Nucleus accumbens (tissue), 56 donors: ENCODE data around the gene OSBP.
"Not testable (repeated sequence)": the region's sequence is repeated elsewhere in the genome, so short reads cannot be mapped to it uniquely, and the experiment has no call there.

Source experiments
- DNase-seq, 56 donors: peaks; one replicate each; lab custom pipeline; 2025; lab: John Stamatoyannopoulos, UW

Gene OSBP, protein sequence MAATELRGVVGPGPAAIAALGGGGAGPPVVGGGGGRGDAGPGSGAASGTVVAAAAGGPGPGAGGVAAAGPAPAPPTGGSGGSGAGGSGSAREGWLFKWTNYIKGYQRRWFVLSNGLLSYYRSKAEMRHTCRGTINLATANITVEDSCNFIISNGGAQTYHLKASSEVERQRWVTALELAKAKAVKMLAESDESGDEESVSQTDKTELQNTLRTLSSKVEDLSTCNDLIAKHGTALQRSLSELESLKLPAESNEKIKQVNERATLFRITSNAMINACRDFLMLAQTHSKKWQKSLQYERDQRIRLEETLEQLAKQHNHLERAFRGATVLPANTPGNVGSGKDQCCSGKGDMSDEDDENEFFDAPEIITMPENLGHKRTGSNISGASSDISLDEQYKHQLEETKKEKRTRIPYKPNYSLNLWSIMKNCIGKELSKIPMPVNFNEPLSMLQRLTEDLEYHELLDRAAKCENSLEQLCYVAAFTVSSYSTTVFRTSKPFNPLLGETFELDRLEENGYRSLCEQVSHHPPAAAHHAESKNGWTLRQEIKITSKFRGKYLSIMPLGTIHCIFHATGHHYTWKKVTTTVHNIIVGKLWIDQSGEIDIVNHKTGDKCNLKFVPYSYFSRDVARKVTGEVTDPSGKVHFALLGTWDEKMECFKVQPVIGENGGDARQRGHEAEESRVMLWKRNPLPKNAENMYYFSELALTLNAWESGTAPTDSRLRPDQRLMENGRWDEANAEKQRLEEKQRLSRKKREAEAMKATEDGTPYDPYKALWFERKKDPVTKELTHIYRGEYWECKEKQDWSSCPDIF

DNA sequence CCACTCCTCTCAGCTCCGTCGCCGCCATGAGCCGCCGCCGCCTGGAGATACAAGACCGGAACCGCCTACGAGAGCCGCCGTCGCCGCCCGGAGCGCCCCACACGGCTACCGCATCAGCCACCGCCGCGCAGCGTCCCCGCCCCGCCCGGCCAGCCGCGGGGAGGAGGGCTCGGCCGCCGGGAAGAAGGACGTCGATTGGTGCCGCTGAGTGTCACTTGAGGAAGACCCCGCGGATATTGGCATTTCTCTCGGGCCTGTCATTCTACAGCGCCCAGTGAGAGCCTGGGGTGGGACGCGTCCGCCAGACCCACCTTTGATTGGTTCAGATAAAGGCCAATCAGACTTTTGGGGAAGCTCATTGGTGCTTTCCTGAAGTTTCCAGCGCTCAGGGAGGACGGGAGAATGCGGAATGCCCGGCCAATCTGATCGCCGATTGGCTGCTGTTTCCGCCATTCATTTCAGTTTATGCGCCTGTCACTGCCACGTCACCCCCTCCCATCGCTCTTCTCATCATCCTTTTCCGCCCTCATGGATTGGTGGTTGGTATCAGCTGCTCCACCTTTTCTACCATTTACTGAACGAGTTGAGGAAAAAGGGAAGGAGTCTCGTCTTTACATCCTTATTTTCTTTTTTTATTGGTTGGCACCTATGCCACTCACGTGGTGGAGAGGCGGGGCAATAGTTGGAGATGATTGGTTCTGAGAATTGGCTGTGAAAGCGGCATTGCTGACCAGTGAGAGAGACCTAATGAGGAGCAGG is at the start of gene OSBP:
Gene OSBP, minus strand, starts transcription at position 138 of the 759 bp plus-strand sequence. Its CDS starts 110 bp downstream, at position 28.
- peak; percentile 96 to 100 (median 100) for DNase-seq

DNA sequence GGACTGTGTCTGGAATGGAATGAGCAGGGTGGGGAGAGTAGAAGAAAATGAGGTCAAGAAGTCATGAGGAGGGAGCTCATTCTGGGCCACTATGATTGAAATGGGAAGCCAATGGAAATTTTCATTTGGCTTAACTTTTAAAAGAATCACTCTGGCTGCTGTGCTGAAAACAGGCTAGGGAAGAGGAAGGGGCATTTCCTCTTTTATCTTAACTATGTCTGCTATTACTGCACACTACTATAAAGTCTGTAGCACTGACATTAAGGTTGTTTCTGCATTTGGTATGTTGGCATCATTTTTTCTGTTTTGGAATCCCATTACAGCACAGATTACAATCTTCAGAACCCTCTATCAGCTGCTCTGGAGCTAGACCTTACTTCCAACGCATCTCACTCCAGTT is 45.0 kb upstream of the OSBP start:
- DNase-seq: no peak

DNA sequence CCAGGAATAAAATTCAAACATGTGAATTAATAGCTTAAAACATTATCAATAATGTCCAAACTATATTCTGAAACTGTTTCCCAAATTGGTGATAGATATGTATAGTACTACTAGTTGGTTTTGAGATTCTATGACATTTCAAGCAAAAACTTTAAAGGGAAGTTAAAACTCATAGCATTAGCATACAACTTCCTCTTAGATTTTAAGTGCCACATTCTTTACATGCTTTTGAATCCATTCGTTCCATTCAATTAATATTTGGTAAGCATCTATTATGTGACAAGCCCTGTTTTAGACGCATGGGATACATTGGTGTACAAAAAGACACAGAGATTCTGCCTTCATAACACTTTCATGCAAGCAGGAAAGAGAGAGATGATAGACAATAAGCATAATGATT is 44.4 kb upstream of the OSBP start:
- DNase-seq: no peak

DNA sequence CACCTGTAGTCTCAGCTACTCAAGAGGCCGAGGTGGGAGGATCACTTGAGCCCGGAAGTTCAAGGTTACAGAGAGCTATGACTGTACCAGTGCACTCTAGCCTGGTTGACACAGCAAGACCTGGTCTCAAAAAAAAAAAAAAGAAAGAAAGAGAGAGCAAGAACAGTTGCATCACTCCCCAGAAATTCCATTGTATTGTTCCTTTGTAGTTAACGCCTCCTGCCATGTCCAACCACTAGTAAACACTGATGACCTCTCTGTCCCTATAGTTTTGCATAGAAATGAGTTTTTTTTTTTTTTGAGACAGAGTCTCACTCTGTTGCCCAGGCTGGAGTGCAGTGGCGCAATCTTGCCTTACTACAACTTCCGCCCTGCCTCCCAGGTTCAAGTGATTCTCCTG is 42.5 kb upstream of the OSBP start:
- no peak for DNase-seq

DNA sequence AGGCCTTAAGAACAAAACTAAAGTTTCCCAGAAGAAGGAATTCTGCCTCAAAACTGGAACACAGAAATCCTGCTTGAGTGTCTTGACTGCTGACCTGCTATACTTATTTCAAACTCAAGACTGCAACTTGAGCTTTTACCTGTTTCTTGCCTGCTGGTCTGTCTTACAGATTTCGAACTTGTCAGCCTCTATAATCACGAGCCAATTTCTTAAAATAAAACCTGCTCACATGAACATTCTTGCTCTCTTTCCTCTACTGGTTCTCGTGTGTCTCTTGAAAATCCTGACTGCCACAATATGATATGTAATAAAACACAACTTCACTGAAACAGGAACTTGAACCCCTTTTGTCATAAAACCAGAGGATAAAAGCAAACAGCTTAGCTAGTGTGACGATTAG is 39.3 kb upstream of the OSBP start:
- DNase-seq: no peak

DNA sequence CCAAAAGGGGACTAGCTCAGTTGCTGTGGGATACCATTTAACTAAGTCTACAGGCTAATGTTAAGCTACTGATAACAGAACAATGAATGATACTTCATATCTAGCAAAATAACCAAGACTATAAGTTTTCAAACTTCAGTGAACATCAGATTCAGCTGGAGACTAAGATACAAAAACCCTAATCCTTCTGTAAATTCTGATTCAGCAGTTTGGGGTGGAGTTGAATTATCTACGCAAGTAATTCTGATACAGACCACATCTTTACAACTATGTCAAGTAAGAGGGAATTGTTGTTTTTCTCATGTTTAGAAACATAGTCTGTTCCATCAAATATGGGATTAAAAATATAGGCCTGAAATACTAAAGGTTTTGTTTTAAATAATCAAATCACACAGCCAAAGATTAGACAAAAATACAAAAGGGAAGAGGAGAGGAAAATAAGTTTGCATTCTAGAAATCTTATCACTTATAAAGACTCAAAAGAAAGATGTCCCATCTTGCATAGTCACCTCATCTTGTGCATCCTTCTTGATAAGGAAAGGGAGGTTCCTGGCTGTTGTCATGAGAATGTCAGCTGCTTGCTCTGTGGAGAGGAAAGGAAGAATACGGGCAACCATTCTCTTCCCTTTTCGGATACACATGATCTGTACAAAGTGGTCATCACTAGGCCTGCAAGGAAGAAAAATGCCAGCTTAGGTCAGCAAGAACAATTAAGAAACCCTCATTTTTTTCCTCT is 31.8 kb upstream of the OSBP start:
- no peak for DNase-seq

DNA sequence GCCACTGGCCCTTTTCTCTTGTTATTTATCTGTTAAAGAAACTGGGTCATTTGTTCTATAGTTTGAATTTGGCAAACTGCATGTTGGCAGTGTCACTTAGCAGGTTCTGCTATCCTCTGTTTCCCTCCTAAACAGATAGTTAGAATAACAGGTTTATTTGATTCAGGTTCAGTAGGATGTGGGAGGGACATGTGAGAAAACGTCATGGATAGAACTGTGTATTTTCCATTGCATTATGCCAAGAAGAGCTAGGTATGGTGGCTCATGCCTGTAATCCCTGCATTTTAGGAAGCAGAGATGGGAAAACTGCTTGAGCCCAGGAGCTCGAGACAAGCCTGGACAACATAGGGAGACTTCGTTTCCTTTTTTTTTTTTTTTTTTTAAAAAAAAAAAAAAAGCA is 29.0 kb upstream of the OSBP start:
- DNase-seq: no peak

DNA sequence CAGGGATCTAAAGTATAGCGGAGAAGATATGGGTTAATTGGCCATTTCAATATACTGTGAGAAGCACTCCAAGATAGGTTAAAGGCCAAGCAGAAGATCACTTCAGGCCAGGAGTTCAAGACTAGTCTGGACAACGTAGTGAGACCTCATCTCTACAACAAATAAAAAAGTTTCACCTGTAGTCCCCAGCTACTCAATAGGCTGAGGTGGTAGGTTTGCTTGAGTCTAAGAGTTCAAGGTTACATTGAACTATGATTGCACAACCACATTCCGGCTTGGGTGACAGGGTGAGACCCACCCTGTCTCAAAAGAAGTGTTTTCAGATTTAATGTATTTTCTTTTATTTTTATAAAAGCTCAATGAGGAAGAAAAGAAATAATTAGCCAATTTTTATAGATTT is 27.8 kb upstream of the OSBP start:
- no peak for DNase-seq

DNA sequence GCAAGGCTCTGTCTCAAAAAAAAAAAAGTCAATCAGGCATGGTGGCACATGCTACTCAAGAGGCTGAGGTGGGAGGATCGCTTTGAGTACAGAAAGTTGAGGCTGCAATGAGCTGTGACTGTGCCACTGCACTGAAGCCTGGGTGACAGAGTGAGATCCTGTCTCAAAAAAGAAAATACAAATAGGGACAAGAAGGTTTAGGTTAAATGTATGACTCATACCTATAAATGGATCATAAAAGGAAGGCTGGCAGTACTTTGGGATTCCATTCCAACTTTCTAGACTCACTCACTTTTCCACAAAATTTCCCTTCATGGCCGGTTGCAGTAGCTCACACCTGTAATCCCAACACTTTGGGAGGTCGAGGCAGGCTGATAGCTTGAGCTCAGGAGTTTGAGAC is 25.6 kb upstream of the OSBP start:
- no peak for DNase-seq

DNA sequence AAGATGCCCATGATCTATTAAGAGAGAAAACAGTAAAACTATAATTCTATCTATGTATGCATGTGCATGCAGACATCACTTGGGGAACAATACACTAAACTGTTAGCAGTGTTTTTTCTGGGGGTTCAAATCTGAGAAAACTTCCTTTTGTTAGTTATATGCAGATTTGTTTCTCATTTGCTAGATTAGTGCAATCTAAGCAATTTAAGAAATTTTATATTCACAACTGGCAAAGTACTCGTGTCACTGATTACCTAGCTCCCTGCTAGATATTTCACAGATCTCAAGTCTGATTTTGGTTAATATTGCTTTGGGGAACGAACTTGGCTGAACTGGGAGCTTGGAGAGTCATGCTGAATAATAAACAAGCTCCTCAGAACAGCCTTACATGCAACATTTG is 14.9 kb upstream of the OSBP start:
- DNase-seq: no peak

DNA sequence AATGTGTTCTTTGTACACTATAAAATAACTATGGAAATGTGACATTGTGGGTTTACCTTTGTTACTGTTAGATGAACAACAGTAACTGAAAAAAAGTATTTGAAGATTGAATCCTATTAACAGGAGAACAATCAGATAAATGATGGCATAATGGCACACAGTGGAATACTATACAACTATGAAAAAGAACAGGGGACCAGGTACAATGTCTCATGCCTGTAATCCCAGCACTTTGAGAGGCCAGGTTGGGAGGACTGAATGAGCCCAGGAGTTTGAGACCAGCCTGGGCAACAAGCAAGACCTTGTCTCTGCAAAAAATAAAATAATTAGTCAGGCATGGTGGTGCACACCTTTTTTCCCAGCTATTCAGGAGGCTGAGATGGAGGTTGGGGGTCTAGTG is 14.4 kb upstream of the OSBP start:
- no peak for DNase-seq

DNA sequence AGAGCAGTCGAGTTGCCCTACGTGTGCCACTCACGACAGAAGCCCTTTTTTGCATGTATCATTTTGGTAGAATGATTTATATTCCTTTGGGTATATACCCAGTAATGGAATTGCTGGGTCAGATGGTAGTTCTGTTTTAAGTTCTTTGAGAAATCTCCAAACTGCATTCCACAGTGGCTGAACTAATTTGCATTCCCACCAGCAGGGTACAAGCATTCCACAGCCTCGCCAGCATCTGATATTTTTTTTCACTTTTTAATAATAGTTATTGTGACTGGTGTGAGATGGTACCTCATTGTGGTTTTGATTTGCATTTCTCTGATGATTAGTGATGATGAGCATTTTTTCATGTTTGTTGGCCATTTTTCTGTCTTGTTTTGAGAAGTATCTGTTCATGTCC is 11.4 kb upstream of the OSBP start:
- DNase-seq: not testable (repeated sequence)

DNA sequence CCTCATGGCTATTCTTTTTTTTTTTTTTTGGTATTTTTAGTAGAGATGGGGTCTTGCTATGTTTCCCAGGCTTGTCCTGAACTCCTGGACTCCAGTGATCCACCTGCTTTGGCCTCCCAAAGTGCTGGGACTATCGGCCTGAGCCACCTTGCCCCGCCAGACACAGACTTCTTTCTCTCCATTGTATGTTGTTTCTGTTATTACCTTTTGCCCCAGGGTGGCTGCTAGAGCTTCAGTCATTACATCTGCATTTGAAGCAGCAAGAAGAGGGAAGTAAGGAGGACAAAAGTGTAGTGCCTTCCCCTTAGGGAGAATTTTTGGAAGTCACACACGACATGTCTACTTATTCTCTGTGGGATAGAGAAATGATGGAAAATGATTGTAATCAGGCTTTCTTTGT is 10.1 kb upstream of the OSBP start:
- no peak for DNase-seq

DNA sequence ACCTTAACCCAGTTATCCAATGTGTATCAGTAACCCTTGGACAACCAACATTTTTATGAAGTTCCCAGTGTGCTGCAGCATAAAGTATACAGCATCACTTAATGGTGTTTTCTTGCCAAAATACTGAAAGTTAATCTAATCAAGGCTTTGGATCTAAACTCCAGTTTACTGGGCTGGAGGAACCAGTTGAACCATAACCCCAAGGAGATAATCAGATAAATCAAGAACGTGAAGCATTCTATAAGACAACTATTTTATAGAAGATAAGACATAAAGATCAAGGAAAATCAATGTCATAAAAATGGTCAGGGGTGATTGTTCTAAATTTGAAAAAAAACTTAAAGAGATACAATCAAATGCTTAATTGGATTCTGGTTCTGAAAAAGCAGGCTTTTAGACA is 2.3 kb upstream of the OSBP start:
- no peak for DNase-seq

DNA sequence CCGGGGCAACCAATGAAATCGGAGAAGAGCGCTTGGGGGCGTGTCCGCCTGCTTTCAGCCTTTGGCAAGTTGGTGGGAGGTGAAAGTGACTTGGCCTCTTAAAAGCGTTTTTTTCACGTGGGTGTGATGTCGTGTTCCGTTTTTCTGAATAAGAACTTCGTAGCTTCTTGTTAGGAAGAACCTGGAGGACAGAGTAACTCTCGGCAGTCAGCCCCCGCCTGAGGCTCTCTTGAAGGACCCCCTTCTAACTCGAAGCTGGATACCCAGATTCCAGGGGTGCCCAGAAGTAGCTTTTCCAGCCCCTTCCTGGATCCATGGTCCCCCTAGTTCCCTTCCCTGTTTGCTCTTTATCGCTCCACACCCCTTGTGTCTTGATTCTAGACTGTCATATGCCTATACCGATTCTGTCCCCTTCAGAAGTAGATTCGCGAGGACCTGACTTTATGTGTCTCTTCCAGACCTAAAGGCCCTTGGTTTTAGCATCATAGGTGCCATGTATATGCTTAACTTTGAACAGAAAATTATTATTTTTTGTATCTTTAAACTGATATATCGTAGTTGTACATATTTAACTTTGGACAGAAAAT is 915 bp upstream of the OSBP start:
- no peak for DNase-seq

DNA sequence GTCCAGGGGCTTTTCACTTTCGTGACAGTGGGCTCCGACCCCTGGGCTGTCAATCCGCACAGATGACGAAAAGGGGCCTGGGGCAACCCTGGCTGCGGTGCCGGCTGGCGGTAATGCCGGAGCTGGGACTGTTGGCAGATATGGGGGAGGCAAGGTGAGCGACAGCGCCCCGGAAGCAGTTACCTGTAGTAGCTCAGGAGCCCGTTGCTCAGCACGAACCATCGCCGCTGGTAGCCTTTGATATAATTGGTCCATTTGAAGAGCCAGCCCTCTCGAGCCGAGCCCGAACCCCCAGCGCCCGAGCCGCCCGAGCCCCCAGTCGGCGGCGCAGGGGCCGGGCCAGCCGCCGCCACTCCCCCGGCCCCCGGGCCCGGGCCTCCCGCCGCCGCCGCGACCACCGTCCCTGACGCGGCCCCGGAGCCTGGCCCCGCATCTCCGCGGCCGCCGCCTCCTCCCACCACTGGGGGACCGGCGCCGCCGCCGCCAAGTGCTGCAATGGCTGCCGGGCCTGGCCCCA is 396 bp downstream of the OSBP start:
- peak in 45 of 56 donors; percentile 7 to 72 (median 41) for DNase-seq

DNA sequence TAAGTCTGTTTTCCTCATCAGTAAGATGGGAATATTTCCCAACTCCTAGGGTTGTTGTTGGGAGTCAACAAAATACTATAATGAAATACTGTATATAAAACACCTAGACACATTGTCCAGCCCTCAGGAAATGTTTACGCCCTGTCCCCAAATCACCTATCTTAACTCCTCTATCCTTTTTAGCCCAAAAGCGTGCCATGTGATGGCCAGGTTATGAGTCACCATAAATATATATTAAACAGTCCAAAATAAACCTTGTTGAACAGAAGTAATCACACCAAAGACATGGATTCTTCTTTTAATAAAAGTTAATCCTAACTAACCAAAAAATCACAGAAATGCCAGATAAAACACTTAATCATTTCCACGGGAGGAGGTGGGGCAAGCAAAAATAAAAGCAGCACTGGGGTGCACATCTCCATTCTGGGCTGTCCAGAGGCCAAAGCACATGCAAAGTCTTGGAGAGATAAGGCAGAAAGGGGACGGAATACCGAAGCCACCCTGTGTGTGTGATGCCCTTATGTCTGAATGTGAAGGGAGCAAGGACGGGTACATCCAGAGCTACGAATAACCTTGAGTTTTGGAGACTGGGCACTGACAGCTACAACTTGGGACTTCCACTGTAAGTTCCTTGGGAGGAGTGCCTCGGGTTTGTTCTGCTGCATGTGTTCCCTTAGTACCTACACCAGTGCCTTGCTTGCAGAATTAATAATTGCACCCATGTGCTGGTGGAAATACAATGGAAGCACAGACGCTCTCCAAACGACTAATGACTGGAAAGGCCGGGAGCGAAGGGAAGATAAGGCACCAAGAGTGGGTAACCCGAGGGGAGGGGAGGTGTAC is 1.1 kb downstream of the OSBP start:
- DNase-seq: peak in 1 of 56 donors; percentile 21

DNA sequence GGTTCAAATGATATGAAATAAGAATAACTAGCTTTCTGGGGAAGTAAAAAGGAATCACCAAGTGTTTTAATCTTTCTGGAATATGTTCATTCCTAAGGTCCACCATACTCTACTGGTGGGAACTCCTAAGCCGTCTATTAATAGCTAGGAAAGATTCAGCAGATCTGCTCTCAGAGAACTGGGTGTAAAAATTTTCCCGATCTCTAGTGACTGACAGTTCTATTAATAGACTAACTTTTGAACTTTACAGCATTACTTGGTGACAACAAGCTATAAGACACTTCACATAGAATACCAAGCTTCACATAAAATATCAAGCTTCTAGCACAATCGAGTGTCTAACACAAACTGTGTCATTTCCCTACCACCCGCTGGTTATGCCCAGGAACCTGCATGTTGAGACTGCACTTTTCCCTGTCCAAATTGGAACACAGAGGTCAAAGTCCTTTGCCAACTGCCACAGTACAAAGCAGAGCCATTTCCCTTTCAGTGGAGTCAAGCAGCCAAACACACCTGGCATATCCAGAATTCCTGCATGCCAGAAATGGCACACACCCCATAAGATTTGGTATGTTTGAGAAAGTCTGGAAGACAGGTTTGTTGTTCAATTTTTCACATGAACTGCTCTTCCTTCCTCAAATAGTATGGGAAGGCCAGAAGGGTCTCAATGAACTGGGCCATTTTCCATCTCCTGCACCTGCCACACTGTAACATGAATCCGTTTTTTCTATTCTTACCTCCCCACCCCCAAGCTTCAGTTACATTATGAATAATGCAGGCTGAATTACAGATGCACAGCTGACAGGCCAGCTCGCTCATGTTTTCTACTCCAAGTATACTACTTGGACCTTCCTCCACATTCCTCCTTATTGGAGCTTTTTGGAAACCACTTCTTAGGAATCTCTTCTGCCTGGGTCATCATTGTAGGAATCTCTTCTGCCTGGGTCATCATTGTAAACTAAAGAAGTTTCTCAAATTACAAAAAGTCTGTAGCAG is 3.7 kb downstream of the OSBP start:
- DNase-seq: no peak
